ENCODE data around the gene HDAC4. TPM values are rescaled to one million over a fixed set of nuclear protein-coding genes. Genes with fewer than 3 reads are reported as not detected.

HDAC4 gene
- total RNA-seq, 1 experiment from 2014 or later, result 32.0 TPM

- no peak overlapping the region for H3K4me3 Mint-ChIP-seq
- Histone ChIP-seq H2BK120ac (ENCODE audit: low read depth, low read length, poor library complexity, severe bottlenecking) (no peak overlapping the region), H3K79me2 (ENCODE audit: insufficient read depth, low read length) (peaks cover 7% of the 10 kb centered on the region; the same call in 1 of the 2 replicates), H2BK20ac (ENCODE audit: low read depth, low read length, poor library complexity, severe bottlenecking) (no peak overlapping the region), H4K8ac (replicated peaks; ENCODE audit: insufficient read length, low read depth, low read length) (no peak overlapping the region), H2BK12ac (ENCODE audit: insufficient read length, low read depth, low read length) (no peak overlapping the region), H3K9me3 (ENCODE audit: control insufficient read depth, low read depth, low read length) (no peaks in the 10 kb centered on the region), H2BK5ac (ENCODE audit: insufficient read length, low read length) (no peak overlapping the region), H3T11ph (ENCODE audit: low read length) (no peak overlapping the region), H4K20me1 (ENCODE audit: control insufficient read depth, insufficient read depth, insufficient read length) (no peaks in the 10 kb centered on the region), H2AK5ac (ENCODE audit: insufficient read length, low read length) (no peak overlapping the region), H4K5ac (ENCODE audit: insufficient read length, low read depth, low read length) (no peak overlapping the region), H3K9ac (ENCODE audit: extremely low read depth, insufficient read length, low read length) (no peak overlapping the region), H3K23ac (ENCODE audit: insufficient read length, low read depth, low read length) (no peak overlapping the region), H2AFZ (ENCODE audit: low read length) (no peak overlapping the region), H2BK15ac (ENCODE audit: low read depth, low read length) (no peak overlapping the region), H3K23me2 (ENCODE audit: insufficient read length, low read depth, low read length, poor library complexity, severe bottlenecking) (no peaks in the 10 kb centered on the region), H3K4ac (ENCODE audit: low read depth, low read length) (no peak overlapping the region), H3K79me1 (ENCODE audit: insufficient read depth, low read depth, low read length, poor library complexity, severe bottlenecking) (peaks cover 12% of the 10 kb centered on the region), H3K27me3 (ENCODE audit: insufficient read depth, low read length) (no peaks in the 10 kb centered on the region), H4K91ac (ENCODE audit: insufficient read length, low read depth, low read length) (no peak overlapping the region), H3K4me1 (ENCODE audit: insufficient read depth, low read length) (peaks cover 3% of the 10 kb centered on the region; the same call in 1 of the 2 replicates), H3K4me2 (ENCODE audit: insufficient read depth, insufficient read length, low read length) (no peak overlapping the region), H3K18ac (ENCODE audit: insufficient read length, low read depth, low read length) (no peak overlapping the region), H3K27ac (ENCODE audit: insufficient read length, low read depth, low read length) (no peak overlapping the region), H3K14ac (ENCODE audit: insufficient read depth, low read length) (no peak overlapping the region), H3K56ac (ENCODE audit: insufficient read length, low read depth, low read length) (no peak overlapping the region)
- TF ChIP-seq CTCF (conservative IDR thresholded peaks at IDR 0.05), result no peak
- no peak for DNase-seq
- H3K4me1 Mint-ChIP-seq, result peaks cover 18 to 31% of the 10 kb centered on the region in 2 experiments
- H3K27ac Mint-ChIP-seq, result no peak overlapping the region; a peak in 1 of 7 replicates
- H3K9me3 Mint-ChIP-seq, result peaks cover 18 to 20% of the 10 kb centered on the region in 2 experiments
- H3K27me3 Mint-ChIP-seq (ENCODE audit: low read depth), result no peaks in the 10 kb centered on the region; the same call in 1 of the 2 replicates
- H3K36me3 Mint-ChIP-seq (ENCODE audit: insufficient read depth in 1 of 3, low read depth in 3 of 3), result peaks cover 13 to 19% (median 15%) of the 10 kb centered on the region in 3 experiments
- no CpG with 5 or more reads among the region's 4 CpGs for WGBS (ENCODE audit: extremely low coverage, insufficient read length, low lambda C conversion rate)
Measured at GRCh38 chr2:239259173-239259572, 141.6 kb downstream of the HDAC4 start.
